NCI-H526 (cell line): Measurements from ENCODE around the gene KRT15.

ENCODE experiments used
- DNase-seq, 2 experiments: peaks; one replicate each; lab custom pipeline; 2025; lab: John Stamatoyannopoulos, UW

KRT15 gene

DNA sequence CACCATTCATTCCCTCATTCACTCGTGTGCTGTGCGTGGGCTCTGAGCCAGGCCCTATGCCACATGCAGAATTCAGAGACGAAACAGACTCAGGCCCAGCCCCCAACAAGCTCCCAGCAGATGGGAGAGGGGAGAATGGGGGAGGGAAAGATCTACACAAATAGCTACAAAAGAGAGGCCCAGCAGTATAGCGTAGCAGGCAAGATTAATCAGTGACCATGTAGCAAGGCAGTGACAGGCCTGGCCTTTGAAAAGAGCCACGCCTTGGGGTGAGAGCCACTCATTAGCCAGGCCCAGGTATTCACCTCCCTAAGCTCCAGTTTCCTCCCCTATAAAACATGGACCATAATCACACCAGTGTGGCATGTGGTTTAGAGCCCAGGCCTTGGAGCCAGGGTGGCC, 25.8 kb upstream of the KRT15 start:
- DNase-seq: peak in 1 of 2 experiments; percentile 17

- DNase-seq: peak in 1 of 2 experiments; percentile 65
These were observed 24.1 kb upstream of the KRT15 start for GRCh38 chr17:41542786-41543185.

- no peak for DNase-seq
These were observed 23.7 kb upstream of the KRT15 start for GRCh38 chr17:41542357-41542756.

GRCh38 chr17:41540921-41541625, 22.4 kb upstream of the KRT15 start:
- peak; percentile 71 to 85 for DNase-seq

- peak; percentile 54 to 71 for DNase-seq
These were observed 21.4 kb upstream of the KRT15 start for GRCh38 chr17:41539979-41540701.

GRCh38 chr17:41539071-41539492, 20.4 kb upstream of the KRT15 start:
- DNase-seq: no peak

DNA sequence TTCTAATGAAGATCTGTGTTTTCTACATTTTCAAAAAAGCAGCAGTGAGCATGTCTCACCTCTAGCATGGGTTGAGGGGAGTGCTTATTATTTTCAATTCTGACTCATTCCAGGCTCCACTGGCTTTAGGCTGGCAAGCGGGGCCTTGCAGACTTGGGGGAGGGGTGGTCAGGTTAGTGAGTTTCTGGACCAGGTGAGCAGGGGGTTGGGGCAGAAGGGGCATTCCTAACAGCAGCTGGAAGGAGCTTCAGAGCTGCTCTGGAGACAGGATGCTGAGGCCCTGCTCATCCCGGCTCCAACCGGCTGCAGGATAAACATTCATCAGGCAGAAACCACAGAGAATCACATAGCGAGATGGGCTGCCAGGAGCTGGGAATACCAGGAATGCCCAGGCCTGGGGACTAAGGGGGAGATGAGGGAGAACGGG, 19.9 kb upstream of the KRT15 start:
- DNase-seq: no peak

- no peak for DNase-seq
These were observed 19.3 kb upstream of the KRT15 start for GRCh38 chr17:41537990-41538389.

GRCh38 chr17:41537614-41537954, 18.9 kb upstream of the KRT15 start:
- no peak for DNase-seq

DNA sequence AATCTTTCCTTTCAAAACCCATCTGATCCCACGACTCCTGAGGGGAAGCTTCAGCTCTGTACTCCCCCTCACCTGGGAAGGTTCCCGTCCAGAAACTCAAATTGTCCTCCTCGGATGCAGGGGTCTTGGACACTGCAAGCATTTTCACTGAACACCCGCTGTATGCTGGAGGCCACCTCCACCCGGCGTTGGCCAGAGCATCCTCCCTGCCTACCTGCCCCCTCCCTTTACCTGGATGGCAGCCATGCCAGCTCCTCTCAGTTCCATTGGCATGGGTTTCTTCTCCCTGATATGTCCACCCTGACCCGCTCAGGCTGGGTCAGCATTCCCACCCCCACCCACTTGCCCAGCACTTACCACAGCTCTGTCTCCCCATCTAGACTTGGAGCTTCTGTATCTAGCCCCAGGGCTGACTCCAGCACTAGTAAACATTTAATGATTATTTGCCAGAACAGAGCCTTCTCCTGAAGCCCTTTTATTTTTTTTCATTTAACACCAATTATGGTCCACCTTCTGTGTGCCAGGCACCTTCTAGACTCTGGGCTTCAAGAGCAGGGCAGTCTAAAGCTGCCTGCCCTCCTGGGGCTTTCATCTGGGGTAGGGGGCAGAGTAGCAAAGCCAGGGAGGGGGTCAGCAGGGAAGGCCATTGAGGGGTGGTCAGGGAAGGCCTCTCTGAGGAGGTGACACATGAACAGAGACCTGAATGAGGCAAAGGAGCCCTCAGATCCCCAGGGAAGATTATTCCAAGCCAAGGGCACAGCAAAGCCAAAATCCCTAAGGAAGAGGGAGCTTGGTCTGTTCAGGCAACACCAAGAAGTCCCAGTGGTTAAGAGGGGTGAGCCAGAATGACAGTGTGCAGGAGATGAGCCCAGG, 18.3 kb upstream of the KRT15 start:
- DNase-seq: no peak

DNA sequence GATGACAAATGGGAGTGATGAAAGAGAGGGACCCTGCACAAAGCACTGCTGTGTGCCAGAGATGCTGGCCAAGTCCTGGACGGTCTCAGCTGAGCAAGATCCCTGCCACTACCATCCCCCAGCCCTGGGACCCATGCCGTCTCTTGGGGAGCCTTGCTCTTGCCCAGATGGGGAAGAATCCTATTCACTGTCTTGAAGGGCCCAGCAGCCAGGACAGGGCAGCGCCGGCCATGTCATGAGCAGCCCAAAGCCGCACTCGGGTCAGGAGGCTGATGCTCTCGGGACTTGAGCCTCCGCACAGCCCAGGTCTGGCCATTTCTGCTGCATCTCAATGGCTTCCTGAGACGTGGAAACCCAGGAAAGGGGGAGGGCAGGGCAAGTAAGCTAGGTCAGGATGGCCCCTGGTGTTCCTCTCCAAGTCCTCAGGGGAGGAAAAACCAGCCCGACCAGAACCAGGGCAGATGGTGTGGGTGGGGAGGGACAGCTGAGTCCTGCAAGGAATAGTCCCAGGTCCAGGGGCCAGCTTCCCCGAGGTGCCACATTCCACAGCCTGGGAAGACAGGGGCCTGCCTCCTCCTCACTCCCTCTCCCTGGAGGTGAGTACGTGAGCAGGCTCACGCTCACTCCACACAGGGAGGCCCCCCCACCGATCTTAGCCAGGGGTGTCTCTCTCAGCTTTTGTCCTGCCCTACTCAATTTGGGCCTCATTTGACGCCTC, 17.2 kb upstream of the KRT15 start:
- DNase-seq: no peak

GRCh38 chr17:41534899-41535546, 16.3 kb upstream of the KRT15 start:
- DNase-seq: no peak

- no peak for DNase-seq
These were observed 14.9 kb upstream of the KRT15 start for GRCh38 chr17:41533613-41534012.

GRCh38 chr17:41532947-41533570, 14.4 kb upstream of the KRT15 start:
- no peak for DNase-seq

- no peak for DNase-seq
These were observed 13.3 kb upstream of the KRT15 start for GRCh38 chr17:41531993-41532392.

DNA sequence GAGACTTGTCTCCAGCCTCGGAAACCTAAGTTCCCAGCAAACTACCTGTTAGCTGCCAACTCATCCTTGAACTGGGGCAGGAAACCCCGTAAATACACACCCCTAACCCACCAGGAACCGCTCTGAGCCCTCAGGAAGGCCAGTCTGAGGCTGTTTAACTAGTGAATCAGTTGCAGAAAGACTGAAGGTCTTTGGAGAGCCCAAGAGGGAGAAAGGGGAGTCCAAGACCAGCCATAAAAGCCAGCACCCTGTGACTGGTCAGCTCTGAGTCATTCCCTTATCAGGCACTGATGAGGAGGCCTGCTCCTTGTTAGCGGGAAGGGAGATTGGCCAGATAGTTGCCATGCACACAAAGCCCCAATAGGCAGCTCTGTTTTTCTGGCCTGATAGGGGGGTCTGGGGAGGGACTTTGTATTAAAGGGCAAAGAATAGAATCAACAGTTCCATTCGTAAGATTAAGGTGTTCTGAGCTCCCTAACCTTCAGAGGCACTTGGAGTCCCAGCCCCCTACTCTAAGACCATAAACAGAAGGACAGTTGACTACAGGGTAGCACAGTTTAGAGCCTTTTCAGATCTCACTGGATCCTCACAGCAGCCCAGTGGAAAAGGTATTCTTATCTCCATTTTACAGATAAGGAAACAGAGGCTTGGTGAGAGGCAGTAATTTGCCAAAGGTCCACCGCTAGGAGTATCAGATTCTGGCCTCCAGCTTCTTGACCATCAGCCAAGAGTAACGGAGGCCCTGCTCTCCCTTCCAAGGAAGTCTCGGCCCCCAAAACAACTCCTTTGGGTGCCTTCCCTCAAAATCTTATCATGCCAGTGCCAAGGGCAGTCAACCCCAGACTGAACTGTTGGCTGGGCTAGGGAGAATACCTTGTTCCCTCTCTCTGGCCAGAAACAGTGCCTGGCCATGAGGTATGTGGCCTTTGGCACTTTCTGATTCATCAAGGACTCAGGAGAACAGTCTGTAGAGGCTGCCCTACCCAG, 11.7 kb upstream of the KRT15 start:
- peak in 1 of 2 experiments; percentile 14 for DNase-seq

DNA sequence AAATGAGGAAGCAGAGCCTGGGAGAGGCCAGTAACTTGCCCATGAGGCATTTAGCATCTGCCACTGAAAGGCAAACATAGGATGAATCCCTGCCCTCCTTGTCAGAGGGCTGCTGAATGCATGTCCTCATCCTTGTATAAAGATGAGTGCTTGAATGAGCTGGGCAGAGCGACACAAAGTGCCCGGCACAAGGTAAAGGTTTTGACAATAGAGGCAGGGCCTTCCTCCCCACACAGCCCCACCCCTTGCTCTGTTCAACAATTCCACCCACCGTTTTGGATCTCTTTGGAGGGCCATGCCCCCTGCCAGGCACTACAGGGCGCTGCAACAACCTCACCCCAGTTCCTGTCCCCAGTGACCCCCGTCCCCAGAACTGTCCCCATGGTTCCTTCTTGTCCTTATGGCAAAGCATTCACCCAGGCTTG, 10.8 kb upstream of the KRT15 start:
- no peak for DNase-seq

GRCh38 chr17:41528959-41529353, 10.3 kb upstream of the KRT15 start:
- DNase-seq: peak in 1 of 2 experiments; percentile 14
